NOMO-1 treated with DMSO at 0.1 percent for 48 hours (cell line): Measurements from ENCODE around the gene EIF3I.

Experiments used
- DNase-seq: peaks from one replicate; lab custom pipeline; 2025; ENCODE audit not compliant: unreplicated experiment; lab: John Stamatoyannopoulos, UW

Gene EIF3I

DNA sequence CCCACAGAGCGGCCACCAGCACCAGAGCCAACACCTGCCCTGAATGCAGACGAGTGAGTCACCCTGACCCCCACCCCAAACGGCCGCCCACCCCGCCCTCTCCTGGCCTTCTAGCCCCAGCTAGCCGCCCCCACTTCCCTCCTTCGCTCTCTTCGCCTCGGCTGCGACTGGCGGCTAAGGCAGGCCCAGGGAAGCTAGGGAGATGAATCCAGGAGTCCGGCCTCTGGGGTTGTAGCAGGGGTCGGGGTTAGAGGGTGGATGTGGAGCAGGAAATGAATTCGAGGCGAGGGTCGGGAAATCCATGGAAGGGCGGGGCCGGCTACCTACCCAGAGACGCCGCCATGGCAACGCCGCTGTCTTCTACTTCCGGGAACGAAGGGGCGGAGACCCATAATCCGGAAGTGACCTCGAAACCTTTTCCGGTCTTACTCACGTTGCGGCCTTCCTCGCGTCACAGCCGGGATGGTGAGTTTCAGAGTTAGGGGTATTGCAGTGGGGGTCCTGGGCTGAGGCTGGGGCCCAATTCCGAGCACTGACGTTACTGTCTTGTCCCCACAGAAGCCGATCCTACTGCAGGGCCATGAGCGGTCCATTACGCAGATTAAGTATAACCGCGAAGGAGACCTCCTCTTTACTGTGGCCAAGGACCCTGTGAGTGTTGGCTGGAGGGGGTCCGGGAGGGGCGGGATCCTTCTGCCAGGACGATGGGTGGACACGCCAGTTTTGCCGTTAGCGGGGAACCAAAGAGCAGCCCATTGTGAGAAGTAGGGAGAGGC lies at the start of gene EIF3I, which contains the start of gene TMEM234:
Gene EIF3I (plus strand): TSS at position 428 of the 776 bp plus-strand sequence. CDS start 35 bp downstream, at position 463.
Gene TMEM234 (minus strand): TSS at position 374 of the 776 bp plus-strand sequence. CDS start 31 bp downstream, at position 343.
- peak; percentile 92 for DNase-seq

DNA sequence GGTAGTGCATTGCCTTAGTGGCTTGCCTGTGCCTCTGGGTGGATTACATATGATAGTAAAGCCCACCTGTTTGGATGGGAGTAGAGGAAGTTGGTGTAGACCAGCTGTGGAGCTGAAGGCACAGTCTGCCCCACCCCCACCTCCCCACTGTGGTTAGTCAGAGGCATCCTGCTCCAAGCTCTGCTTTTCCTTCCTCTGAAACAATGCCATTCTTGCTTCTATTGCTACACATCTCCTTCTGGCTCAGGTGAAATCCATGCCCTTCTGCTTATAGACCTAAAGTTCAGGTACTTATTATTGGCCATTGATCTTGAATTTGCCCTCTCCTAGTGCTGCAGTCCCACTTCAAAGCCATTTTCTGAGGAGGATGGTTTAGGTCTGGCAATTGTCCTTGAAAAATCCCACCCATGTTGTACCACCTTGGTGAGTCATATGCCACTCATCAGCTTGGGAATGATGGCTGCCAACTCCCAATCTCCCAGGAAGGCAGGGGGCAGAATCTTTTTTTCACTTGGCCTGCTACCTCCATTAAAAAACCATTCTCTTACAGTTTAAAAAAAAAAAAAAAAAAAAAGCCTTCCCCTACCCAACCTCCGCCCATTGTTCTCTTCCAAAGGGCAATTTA lies 49.5 kb upstream of the EIF3I start:
- no peak for DNase-seq

DNA sequence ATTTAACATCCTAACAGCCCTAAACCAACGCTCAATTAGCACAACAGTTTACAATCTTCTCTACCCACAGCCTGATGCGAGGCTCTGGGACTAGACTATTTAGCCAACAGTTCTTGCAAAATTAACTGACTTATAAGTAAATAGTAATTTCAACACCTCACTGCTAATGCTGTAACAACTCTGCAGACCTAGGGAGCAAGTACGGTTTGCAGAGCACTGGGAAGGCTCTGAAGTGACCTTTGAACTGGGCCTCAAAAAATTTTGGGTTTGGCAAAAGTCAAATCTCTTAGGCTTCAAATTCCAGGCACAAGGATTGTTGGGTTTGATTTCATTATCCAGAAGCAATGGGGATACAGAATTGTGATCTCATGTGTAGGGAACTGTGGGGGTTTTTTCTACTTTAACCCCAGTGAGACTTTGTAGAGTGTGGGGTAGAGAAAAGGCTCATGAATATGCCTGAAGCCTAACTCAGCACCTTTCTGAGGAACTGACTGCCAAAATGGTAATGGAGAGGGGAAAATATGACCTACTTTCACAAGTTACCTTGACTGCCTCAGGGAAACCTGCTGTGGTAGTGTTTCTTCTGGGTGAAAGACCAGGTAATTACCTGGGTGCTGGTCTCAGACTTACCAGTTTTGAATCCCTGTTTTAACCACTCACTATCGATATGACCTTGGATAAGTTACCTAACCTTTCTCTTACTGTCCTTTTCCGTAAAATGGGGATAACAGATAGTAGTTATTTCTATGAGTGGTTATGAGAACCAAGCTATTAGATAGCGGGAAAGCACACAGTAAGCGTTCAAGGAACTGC lies 43.6 kb upstream of the EIF3I start:
- peak; percentile 85 for DNase-seq

DNA sequence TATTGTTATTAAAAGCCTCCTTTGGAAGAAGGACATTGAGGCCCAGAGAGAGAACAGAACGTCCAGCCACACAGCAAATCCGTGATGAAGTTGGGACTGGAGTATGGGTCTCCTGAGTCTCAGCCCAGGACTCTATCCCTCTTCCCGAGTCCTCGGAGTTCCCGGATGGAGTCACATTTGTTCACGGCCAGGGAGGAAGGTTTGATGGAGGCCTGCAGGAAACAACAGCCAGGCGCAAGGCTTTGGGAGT lies 43.1 kb upstream of the EIF3I start:
- no peak for DNase-seq

DNA sequence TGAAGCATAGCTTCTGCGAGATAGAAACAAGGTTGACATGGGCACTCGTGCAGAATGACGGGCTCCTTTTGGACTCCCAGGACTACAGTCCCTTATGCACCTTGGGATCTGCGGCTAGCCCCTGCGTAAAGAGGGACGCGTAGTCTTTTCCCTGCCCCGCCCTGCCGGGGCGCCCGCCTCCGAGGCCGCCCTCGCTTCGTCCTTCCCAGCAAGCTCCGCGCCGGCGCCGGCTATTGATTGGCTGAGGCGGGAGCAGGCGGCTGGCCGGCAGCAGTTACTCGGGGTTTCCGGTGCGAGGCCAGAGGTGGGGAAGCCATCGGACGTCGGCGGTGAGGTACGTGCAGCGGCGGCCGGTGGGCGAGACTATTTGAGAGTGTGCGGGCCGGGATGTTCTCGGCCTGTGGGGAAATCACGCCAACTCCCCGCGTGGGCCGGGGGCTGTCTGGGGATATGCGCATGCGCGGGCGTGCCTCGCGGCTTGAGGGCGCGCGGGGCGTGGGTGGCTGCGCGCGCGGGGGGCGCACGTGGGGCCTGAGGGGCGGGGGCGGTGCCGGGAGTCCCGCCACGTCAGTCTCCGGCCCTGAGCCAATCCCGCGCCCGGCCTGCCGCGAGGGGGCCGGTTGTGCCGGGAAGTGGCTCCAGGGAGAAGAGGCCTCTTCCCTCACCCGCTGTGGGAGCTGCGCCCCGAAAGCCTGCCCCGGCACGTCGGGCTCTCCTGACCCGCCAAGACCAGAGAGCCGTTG lies 42.6 kb upstream of the EIF3I start, which contains the start of gene TXLNA:
Gene TXLNA (plus strand): TSS at position 233 of the 743 bp plus-strand sequence. CDS start 671 bp downstream, outside the sequence.
- peak; percentile 86 for DNase-seq

DNA sequence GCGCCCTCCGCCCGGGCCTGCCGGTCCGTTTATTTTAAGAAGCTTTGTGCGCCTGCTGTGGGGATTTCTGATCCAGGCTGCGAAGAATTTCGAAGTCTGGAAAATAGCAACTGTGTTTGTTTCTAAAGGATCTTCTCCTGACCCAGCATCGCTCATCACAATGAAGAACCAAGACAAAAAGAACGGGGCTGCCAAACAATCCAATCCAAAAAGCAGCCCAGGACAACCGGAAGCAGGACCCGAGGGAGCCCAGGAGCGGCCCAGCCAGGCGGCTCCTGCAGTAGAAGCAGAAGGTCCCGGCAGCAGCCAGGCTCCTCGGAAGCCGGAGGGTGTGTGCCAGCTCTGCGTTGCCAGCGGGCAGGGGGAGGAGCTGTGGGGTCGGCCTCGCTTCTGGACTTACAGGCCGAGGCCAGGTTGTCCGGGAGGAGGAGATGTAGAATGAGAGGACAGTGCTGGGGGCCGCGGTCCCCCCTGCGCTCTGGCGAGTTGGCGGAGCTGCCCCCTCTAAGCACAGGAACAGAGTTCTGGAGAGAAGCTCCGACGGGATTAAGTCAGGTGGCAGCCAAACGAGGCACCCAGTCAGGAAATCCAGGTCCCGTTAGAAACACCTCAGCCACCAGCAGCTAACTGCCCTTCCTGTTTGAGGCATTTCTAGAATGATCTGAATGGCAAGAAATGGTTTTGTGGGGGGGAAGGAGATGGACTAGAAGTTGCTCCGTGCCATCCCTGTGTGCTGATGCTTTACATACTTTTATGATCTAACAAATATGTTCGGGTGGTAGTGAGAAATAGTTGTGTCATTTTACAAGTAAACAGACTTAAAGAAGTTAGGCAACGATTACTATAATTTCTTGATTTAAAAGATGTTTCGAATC lies 41.8 kb upstream of the EIF3I start:
- no peak for DNase-seq

DNA sequence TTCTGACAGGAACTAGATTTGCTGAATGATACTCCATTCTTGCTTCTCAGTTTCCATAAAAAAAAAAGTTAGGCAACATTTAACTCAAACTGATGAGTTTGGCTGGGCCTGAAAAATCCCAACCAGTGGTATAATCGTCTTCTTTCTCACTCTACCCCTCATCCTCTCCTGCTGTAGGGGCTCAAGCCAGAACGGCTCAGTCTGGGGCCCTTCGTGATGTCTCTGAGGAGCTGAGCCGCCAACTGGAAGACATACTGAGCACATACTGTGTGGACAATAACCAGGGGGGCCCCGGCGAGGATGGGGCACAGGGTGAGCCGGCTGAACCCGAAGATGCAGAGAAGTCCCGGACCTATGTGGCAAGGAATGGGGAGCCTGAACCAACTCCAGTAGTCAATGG lies 41.1 kb upstream of the EIF3I start:
- no peak for DNase-seq

DNA sequence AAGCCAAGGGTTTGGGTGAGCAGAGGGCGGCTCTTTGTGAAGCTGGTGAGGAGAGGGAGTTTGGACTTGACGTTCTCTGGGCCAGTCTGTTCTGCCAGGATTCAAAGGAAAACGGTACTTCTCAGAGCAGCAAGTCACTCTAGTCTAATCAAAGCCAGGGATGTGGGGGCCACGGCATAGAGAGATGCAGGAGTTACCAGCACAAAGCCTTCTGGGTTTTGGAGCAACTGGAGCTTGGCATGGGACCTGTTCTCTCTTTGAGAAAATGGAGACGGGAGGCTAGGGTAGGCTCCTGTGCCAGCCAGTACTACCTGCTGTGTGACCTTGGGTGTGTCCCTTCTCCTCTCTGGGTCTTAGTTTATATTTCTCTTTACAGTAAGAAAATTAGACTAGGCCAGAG lies 40.6 kb upstream of the EIF3I start:
- no peak for DNase-seq

DNA sequence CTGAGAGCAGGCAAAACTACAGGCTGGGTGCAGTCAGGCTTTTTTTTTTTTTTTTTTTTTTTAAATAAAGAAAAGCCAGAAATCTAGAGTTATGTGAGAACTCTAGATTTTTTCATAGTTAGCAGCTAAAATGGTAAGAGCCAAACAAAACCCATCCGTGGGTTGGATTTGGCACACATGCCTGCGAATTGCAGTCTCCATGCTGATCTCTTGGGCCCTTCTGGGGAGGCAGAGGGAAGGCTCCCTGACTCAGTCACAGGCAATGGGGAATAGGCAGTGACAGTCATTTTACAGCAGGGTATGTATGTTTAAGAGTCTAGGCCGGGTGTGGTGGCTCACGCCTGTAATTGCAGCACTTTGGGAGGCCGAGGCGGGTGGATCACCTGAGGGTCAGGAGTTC lies 40.1 kb upstream of the EIF3I start:
- no peak for DNase-seq

DNA sequence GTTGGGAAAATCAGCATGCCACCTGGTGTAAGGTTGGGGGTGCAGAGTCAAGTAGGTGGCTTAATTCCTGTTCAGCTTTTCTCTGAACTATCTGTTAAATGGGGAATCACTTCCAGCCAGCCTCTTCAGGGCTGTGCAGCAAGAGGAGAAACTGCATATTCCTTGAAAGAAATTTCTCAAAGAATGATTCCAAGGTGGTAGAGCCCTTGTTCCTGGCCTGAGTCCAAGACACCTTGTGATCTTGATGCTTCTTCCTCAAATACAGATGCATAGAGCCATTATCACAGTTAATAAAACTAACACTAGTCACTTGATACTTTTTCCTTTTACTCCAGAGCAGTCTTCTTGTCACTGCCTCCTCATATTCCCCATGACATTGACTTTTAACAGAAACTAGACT lies 37.6 kb upstream of the EIF3I start:
- DNase-seq: no peak

DNA sequence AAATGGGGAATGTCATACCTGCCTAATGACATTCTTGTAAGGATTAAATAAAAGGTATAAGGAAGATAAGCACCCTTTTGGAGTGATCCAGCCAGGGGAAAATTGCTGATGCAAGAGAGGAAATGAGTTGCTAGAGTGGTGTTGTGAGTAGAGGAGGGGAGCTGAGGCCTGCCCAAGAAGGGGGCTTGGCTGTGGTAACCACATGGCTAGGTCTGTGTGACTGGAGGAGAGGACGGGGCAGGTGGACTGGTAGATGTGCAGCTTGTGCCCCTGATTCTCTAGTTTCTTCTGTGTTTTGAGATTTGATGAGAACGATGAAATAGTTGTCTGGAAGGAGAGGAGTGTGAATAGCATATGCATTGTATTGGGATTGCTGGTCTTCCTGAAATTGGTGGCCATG lies 36.1 kb upstream of the EIF3I start:
- no peak for DNase-seq

DNA sequence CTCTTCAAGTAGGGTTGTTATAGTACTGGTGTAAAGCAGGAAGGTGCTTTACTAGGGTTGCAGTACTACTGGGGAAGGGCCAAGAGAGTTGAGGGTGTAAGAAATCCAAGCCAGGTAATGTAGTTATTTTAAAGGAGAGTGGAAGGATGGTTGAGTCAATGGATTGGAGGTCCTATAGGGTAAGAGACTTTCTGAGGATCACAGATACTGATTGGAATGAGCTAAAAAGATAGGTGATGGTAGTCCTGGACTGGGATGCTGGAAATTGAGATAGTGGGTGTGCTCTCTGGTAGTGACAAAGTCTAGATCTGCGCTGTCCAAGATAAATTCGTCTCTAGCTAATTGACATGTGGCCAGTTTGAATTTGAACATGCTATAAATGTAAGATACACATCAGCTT lies 35.7 kb upstream of the EIF3I start:
- DNase-seq: no peak

DNA sequence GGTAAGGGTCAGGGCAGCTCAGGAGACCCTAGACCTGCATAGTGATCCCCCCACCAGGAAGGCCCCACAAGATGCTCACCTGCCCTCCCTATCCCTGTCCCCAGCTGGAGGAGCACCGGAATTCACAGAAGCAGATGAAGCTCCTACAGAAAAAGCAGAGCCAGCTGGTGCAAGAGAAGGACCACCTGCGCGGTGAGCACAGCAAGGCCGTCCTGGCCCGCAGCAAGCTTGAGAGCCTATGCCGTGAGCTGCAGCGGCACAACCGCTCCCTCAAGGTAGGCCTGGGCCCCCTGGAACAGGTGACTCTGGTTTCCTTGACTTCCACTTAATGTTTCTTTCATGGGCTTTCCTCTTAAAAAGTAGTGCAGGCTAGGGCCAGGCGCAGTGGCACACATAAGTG lies 34.4 kb upstream of the EIF3I start:
- DNase-seq: no peak

DNA sequence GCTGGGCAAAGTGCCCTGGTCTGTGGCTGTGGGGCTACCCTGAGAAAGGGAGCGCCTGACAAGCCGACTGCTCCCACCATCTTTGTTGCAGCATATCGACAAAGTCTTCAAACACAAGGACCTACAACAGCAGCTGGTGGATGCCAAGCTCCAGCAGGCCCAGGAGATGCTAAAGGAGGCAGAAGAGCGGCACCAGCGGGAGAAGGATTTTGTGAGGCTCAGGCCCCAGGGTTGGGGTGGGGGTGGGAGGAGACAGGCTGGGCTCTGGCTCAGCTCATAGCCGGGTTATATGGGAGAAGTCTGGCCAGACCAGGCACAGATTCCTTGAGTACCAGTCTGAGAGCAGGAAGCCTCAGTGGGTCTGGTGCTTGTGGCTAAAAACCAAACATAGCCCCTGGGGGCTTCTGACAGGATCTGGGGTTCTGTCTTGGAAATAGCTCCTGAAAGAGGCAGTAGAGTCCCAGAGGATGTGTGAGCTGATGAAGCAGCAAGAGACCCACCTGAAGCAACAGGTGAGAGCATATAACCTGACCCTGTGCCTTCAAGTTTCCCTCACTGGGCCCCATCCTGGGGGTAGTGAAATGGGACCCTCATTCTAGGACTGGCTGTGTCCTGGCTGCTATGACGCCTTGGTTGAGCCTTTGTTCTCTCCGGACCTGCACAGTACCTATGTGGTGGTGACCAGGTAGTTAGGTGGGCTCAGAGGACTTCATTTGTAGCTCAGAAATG lies 29.8 kb upstream of the EIF3I start:
- DNase-seq: no peak

DNA sequence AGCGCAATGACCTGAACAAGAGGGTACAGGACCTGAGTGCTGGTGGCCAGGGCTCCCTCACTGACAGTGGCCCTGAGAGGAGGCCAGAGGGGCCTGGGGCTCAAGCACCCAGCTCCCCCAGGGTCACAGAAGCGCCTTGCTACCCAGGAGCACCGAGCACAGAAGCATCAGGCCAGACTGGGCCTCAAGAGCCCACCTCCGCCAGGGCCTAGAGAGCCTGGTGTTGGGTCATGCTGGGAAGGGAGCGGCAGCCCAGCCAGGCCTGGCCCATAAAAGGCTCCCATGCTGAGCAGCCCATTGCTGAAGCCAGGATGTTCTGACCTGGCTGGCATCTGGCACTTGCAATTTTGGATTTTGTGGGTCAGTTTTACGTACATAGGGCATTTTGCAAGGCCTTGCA lies 27.2 kb upstream of the EIF3I start:
- DNase-seq: no peak

DNA sequence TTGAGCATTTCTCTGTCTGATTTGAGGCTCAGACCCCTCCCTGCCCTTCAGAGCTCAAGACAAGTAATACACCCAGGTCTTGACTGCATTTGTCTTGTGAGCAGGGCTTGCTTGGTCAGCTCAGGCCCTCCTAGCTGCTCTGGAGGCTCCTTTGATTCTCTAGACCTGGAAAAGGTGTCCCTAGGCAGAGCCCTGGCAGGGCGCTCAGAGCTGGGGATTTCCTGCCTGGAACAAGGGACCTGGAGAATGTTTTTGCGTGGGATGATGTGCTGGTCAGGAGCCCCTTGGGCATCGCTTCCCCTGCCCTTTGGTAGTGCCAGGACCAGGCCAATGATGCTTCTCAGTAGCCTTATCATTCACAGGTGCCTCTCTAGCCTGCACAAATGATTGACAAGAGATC lies 26.7 kb upstream of the EIF3I start:
- DNase-seq: no peak

DNA sequence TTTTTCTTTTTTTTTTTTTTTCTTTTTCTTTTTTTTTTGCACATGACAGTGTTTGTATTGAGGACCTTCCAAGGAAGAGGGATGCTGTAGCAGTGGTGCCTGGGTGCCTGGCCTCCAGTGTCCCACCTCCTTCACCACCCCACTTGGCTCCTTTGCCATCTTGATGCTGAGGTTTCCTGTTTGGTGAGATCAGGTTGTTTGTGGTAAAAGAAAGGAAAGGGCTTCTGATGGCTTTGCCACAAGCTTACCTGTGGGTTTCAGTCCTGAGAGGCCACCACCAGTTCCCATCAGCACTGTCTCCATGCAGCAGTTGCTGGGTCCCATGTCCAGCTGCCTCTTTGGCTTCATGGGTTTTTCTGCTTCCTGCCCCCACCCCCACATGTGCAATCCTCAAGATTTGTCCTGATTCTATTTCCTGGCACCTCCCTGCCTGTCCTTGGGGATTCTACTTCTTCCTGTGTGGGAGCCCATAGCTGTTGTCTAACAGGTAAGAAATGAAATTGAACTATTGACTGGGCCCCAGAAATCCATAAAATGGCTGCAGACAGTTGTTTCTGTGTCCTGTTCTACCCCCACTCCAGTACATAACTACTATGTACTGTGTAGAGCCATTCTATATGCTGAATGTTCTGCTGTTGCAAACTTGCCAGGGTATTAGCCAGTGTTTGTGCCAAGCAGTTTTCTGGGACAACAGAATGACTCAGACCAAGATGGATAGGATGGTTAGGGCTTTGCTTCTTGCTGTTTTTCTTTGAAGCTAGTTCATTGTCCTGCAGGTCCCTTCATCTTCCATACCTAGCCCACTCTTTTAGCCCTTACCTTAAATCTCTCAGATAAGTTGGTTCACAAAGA lies 26.0 kb upstream of the EIF3I start:
- no peak for DNase-seq

DNA sequence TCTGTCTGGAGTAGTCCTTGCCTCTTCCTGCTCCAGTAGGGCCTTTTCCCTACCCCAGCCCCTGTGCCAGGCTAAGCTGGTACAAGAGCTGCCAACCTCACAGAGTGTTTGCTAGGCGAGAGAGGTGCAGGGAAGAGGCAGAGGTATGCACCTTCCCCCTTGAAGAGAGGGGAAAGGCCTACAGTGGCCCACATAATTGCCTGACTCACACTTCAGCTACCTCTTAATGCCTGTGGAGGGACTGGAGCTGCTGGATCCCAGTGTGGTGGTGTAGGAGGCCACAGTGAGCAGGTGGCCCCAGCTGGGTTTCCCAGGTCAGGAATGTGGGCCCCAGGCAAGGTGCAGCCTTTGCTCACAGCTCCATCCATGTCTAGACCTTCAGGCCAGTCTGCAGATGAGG lies 25.1 kb upstream of the EIF3I start:
- no peak for DNase-seq

DNA sequence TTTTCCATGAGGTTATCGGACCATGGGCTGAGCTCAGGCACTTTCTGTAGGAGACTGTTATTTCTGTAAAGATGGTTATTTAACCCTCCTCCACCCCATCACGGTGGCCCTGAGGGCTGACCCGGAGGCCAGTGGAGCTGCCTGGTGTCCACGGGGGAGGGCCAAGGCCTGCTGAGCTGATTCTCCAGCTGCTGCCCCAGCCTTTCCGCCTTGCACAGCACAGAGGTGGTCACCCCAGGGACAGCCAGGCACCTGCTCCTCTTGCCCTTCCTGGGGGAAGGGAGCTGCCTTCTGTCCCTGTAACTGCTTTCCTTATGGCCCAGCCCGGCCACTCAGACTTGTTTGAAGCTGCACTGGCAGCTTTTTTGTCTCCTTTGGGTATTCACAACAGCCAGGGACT lies 24.4 kb upstream of the EIF3I start:
- no peak for DNase-seq
